SK-N-SH (cell line): Measurements from ENCODE around the gene ADAMTS14. TPM values are rescaled to one million over a fixed set of nuclear protein-coding genes. Genes with fewer than 3 reads are reported as not detected.

Experiments
- CTCF ChIA-PET: fragments of 300-600, 350-600 bp; formaldehyde crosslinking; extraction: SDS; loops from one replicate; lab custom pipeline; 2021; lab: Yijun Ruan, JAX
- POLR2A ChIA-PET: fragments of 350-600 bp; sonication (Branson Sonifier 250); formaldehyde crosslinking; extraction: SDS; loops from one replicate; lab custom pipeline; 2020; ENCODE audit warnings: antibody characterized with exemption, inconsistent platforms; lab: Yijun Ruan, JAX
- DNase-seq: peaks from one replicate; pipeline ENCODE4 v3.0.0; 2012
- H2AFZ ChIP-seq: fragments of 200-600 bp; sonication (generic); 2 replicates; pipeline ENCODE4 v1.8.1; 2016; ENCODE audit warnings: antibody characterized with exemption, mild to moderate bottlenecking, low read depth
- H3F3A ChIP-seq: fragments of 200-600 bp; sonication (generic); replicated peaks from 2 replicates; pipeline ENCODE3; 2016; ENCODE audit warnings: antibody characterized with exemption, mild to moderate bottlenecking; ENCODE audit not compliant: insufficient read depth
- H3K27ac ChIP-seq, 2 experiments: fragments of 200-500 bp in 1 of 2; fragments of 200-600 bp in 1 of 2; sonication (Bioruptor generic) in 1 of 2; sonication (generic), shearing (Covaris generic) in 1 of 2; 2 replicates each; pipeline versions ENCODE4 v1.5.1 to v1.6.1; 2014 to 2016; ENCODE audit warnings: low read depth in 2 of 2, inconsistent platforms in 1 of 2, low read length in 1 of 2, mild to moderate bottlenecking in 1 of 2, mixed read lengths in 1 of 2
- H3K27me3 ChIP-seq: fragments of 200-600 bp; sonication (generic), shearing (Covaris generic); 2 replicates; pipeline ENCODE4 v1.6.1; 2016; ENCODE audit warnings: mixed run types; ENCODE audit not compliant: insufficient read depth
- H3K36me3 ChIP-seq, 2 experiments: fragments of 200-500 bp in 1 of 2; fragments of 200-600 bp in 1 of 2; sonication (Bioruptor generic) in 1 of 2; sonication (generic) in 1 of 2; replicated peaks in 1 of 2; 2 replicates each; pipeline versions ENCODE3 to v1.5.1; 2014 to 2016; ENCODE audit warnings: low read length in 1 of 2, mild to moderate bottlenecking in 1 of 2; ENCODE audit not compliant: insufficient read depth in 2 of 2, control insufficient read depth in 1 of 2
- H3K4me1 ChIP-seq, 2 experiments: fragments of 200-500 bp in 1 of 2; fragments of 200-600 bp in 1 of 2; sonication (Bioruptor generic) in 1 of 2; sonication (generic), shearing (Covaris generic) in 1 of 2; 2 replicates each; pipeline versions ENCODE4 v1.5.1 to v1.6.1; 2014 to 2016; ENCODE audit warnings: low read depth in 1 of 2, low read length in 1 of 2, mixed run types in 1 of 2; ENCODE audit not compliant: insufficient read depth in 2 of 2, control insufficient read depth in 1 of 2
- H3K4me2 ChIP-seq: fragments of 200-600 bp; sonication (generic), shearing (Covaris generic); 2 replicates; pipeline ENCODE4 v1.6.1; 2017; ENCODE audit warnings: mixed run types
- H3K4me3 ChIP-seq, 2 experiments: fragments of 200-500 bp in 1 of 2; fragments of 200-600 bp in 1 of 2; sonication (Bioruptor generic) in 1 of 2; sonication (generic), shearing (Covaris generic) in 1 of 2; 2 replicates each; pipeline versions ENCODE4 v1.5.1 to v1.8.1; 2014 to 2016; ENCODE audit warnings: low read depth in 2 of 2, inconsistent platforms in 1 of 2, low read length in 1 of 2, mild to moderate bottlenecking in 1 of 2, mixed read lengths in 1 of 2, moderate library complexity in 1 of 2
- H3K79me2 ChIP-seq: fragments of 200-600 bp; sonication (generic); 2 replicates; pipeline ENCODE4 v1.8.1; 2017; ENCODE audit warnings: mild to moderate bottlenecking; ENCODE audit not compliant: insufficient read depth
- H3K9ac ChIP-seq: fragments of 200-600 bp; sonication (generic); 2 replicates; pipeline ENCODE4 v1.6.1; 2017; ENCODE audit warnings: mixed run types
- H3K9me2 ChIP-seq: fragments of 200-600 bp; sonication (generic); 2 replicates; pipeline ENCODE4 v1.6.1; 2017; ENCODE audit warnings: mixed run types
- H3K9me3 ChIP-seq: fragments of 200-600 bp; sonication (generic); 2 replicates; pipeline ENCODE4 v1.6.1; 2017; ENCODE audit warnings: mixed run types, mild to moderate bottlenecking, moderate library complexity
- H4K20me1 ChIP-seq: fragments of 200-600 bp; sonication (generic); 2 replicates; pipeline ENCODE4 v1.6.1; 2017; ENCODE audit warnings: mild to moderate bottlenecking, mixed run types; ENCODE audit not compliant: insufficient read depth
- CHD2 ChIP-seq: fragments of 150-350 bp; IDR thresholded peaks from 2 replicates; pipeline ENCODE4 v1.6.1; 2018; ENCODE audit warnings: low read length; ENCODE audit not compliant: partially characterized antibody
- EZH2phosphoT487 ChIP-seq: fragments of 200-600 bp; sonication (generic); IDR thresholded peaks from 2 replicates; pipeline ENCODE4 v1.6.1; 2017; ENCODE audit warnings: low read depth, mixed run types, mild to moderate bottlenecking, antibody characterized with exemption, moderate library complexity, borderline replicate concordance
- FOSL2 ChIP-seq: IDR thresholded peaks from 2 replicates; pipeline ENCODE4 v1.4.0; 2012; ENCODE audit warnings: low read depth, mild to moderate bottlenecking, moderate library complexity, borderline replicate concordance
- GATA2 ChIP-seq: sonication (generic); formaldehyde crosslinking; IDR thresholded peaks from 2 replicates; pipeline ENCODE4 v1.5.0; 2020; ENCODE audit warnings: mild to moderate bottlenecking, missing genetic modification reagents
- JUND ChIP-seq: IDR thresholded peaks from 2 replicates; pipeline ENCODE4 v1.4.0; 2012
- RCOR1 ChIP-seq: fragments of 150-350 bp; IDR thresholded peaks from 2 replicates; pipeline ENCODE4 v1.6.1; 2017; ENCODE audit warnings: antibody characterized with exemption, low read length
- REST ChIP-seq: IDR thresholded peaks from 2 replicates; pipeline ENCODE4 v1.6.1; 2012; ENCODE audit warnings: mild to moderate bottlenecking, low read depth, low read length, moderate library complexity
- RFX5 ChIP-seq: IDR thresholded peaks from 2 replicates; pipeline ENCODE4 v1.6.1; 2012; ENCODE audit warnings: mild to moderate bottlenecking, improper control_type of control experiment, low read length
- TAF1 ChIP-seq: IDR thresholded peaks from 2 replicates; pipeline ENCODE4 v1.6.1; 2012; ENCODE audit warnings: low read depth, mild to moderate bottlenecking, low read length, moderate library complexity, borderline replicate concordance
- TCF12 ChIP-seq: IDR thresholded peaks from 2 replicates; pipeline ENCODE4 v1.4.0; 2012
- TEAD4 ChIP-seq: IDR thresholded peaks from 2 replicates; pipeline ENCODE4 v1.4.0; 2012; ENCODE audit warnings: mild to moderate bottlenecking, borderline replicate concordance; ENCODE audit not compliant: insufficient read depth
- USF1 ChIP-seq: IDR thresholded peaks from 2 replicates; pipeline ENCODE4 v1.4.0; 2012; ENCODE audit warnings: low read depth, borderline replicate concordance
- YY1 ChIP-seq: IDR thresholded peaks from 2 replicates; pipeline ENCODE4 v1.4.0; 2012; ENCODE audit warnings: low read depth, mild to moderate bottlenecking
- WGBS: methylation state at CpG from one replicate; pipeline ENCODE4 v1.1.6; 2017; ENCODE audit warnings: low lambda C conversion rate; 5-methylcytosine and 5-hydroxymethylcytosine counted together
- polyA plus RNA-seq, 3 experiments: library from polyadenylated mRNA; depleted of rRNA; stranded (reverse); fragments of >200 nt; gene quantifications; 2 replicates each; pipeline ENCODE4 v1.2.3, GENCODE V29; 2012

Gene ADAMTS14
- polyA plus RNA-seq, 1 of the 3 experiments (the other 2 are of a cell fraction) = 1.1 TPM

GRCh38 chr10:70652761-70653657 lies 19.3 kb upstream of the ADAMTS14 start (continued):
- TF ChIP-seq CHD2 (no peak), YY1 (no peak), JUND (peak; percentile 61), REST (no peak), TAF1 (no peak), TEAD4 (peak; percentile 55; the same call in 1 of the 2 replicates), USF1 (no peak), RCOR1 (no peak), GATA2 (CRISPR knock-in tag) (no peak), RFX5 (no peak), EZH2phosphoT487 (no peak), FOSL2 (peak; percentile 61; the same call in 1 of the 2 replicates)

GRCh38 chr10:70655316-70655715 lies 17.0 kb upstream of the ADAMTS14 start:
- H3K4me1 ChIP-seq = peaks cover 9 to 10% of the 10 kb centered on the region in 2 experiments; a peak in 3 of 4 replicates
- H3K27ac ChIP-seq = peak overlapping the region in 1 of 2 experiments; percentile 98; a peak in 2 of 4 replicates
- no peaks in the 10 kb centered on the region for H3K9me2 ChIP-seq
- no peaks in the 10 kb centered on the region for H4K20me1 ChIP-seq
- no peaks in the 10 kb centered on the region for H3K9me3 ChIP-seq
- H3K79me2 ChIP-seq = no peaks in the 10 kb centered on the region
- no peaks in the 10 kb centered on the region for H3K27me3 ChIP-seq
- no peak for TF ChIP-seq TCF12
- no peak overlapping the region for H3K4me2 ChIP-seq
- no peak overlapping the region for H3K4me3 ChIP-seq
- no peaks in the 10 kb centered on the region for H3K36me3 ChIP-seq
- no peak overlapping the region for H3K9ac ChIP-seq
- ChIA-PET POLR2A (interaction anchor here (0.7 kb wide), 1 partner anchor 63 kb away, joined by 5 read pairs; no protein-coding TSS in a partner anchor), CTCF (interaction anchor here (0.7 kb wide), 1 partner anchor 68 kb away, joined by 3 read pairs; no protein-coding TSS in a partner anchor)
- no peak for DNase-seq
- H3F3A ChIP-seq = peaks cover 23% of the 10 kb centered on the region
- H2AFZ ChIP-seq = no peak overlapping the region
- WGBS = 88% methylated on average over 10 of the region's 12 CpGs
